K562 (cell line): Measurements from ENCODE around the gene PATJ. TPM values are rescaled to one million over a fixed set of nuclear protein-coding genes. Genes with fewer than 3 reads are reported as not detected.
A peak's percentile ranks its signal among the peaks of the same experiment; 100 is the strongest.

Source experiments
- ATAC-seq: fragments of 200-7000 bp; cut with Tn5 transposase; 3 replicates; pipeline ENCODE4 v1.9.1; 2020; ENCODE audit warnings: moderate library complexity
- BruUV-seq: library from RNA; stranded (reverse); fragments of 400-500 nt; replicated peaks from 2 replicates; lab custom pipeline; 2021; lab: Mats Ljungman, UMichigan
- CTCF ChIA-PET: fragments of 300-600 bp; formaldehyde crosslinking; extraction: SDS; loops from one replicate; lab custom pipeline; 2021; ENCODE audit warnings: low intra/inter-chr PET ratio; lab: Yijun Ruan, JAX
- POLR2A ChIA-PET: fragments of 300-600, 350-650 bp; sonication (Branson Sonifier 250); formaldehyde crosslinking; extraction: SDS; loops from one replicate; lab custom pipeline; 2021; ENCODE audit warnings: antibody characterized with exemption, inconsistent platforms; lab: Yijun Ruan, JAX
- DNase-seq, 4 experiments: peaks; one replicate each; pipeline versions ENCODE4 v3.0.0 to v3.0.0-alpha.2; 2011 to 2018; ENCODE audit warnings: low spot score in 3 of 4, mixed read lengths in 3 of 4; ENCODE audit errors: extremely low read depth in 1 of 4
- FAIRE-seq: peaks from 2 replicates; lab custom pipeline; 2011; peaks lifted over from hg19 to GRCh38; lab: Jason Lieb, UNC
- H2AFZ ChIP-seq: 2 replicates; pipeline ENCODE4 v1.6.0; 2011; ENCODE audit warnings: low read depth, low read length, control low read depth, inconsistent platforms
- H3K27ac ChIP-seq: fragments of 200-600 bp; 3 replicates; pipeline ENCODE4 v1.8.0; 2011; ENCODE audit warnings: low read depth, mild to moderate bottlenecking, control low read depth, inconsistent platforms, low read length, moderate library complexity, mixed read lengths; ENCODE audit errors: extremely low read depth
- H3K27me3 ChIP-seq, 2 experiments: fragments of 300-600 bp in 1 of 2; 2 replicates in 1 of 2; 3 replicates in 1 of 2; pipeline versions ENCODE4 v1.6.0 to v1.8.0; 2011; ENCODE audit warnings: inconsistent platforms in 2 of 2, low read length in 2 of 2, mild to moderate bottlenecking in 1 of 2, mixed read lengths in 1 of 2, moderate library complexity in 1 of 2; ENCODE audit not compliant: control insufficient read depth in 2 of 2, insufficient read depth in 2 of 2
- H3K36me3 ChIP-seq: fragments of 300-600 bp; 3 replicates; pipeline ENCODE4 v1.8.0; 2011; ENCODE audit warnings: mild to moderate bottlenecking, low read length, inconsistent platforms; ENCODE audit not compliant: control insufficient read depth, insufficient read depth
- H3K4me1 ChIP-seq, 2 experiments: fragments of 200-600 bp in 1 of 2; replicated peaks in 1 of 2; 2 replicates in 1 of 2; 3 replicates in 1 of 2; pipeline versions ENCODE4 v1.5.1 to v1.8.0; 2011; ENCODE audit warnings: inconsistent platforms in 2 of 2, low read length in 2 of 2, mild to moderate bottlenecking in 1 of 2, mixed read lengths in 1 of 2, moderate library complexity in 1 of 2; ENCODE audit not compliant: control insufficient read depth in 2 of 2, insufficient read depth in 2 of 2
- H3K4me2 ChIP-seq: 2 replicates; pipeline ENCODE4 v1.6.1; 2011; ENCODE audit warnings: low read length, control low read depth, inconsistent platforms, mixed read lengths; ENCODE audit not compliant: insufficient read depth
- H3K4me3 ChIP-seq: fragments of 200-600 bp; sonication (generic), shearing (Covaris generic); 2 replicates; pipeline ENCODE4 v1.5.1; 2016; ENCODE audit warnings: control low read depth, inconsistent platforms
- H3K79me2 ChIP-seq: fragments of 200-600 bp; 3 replicates; pipeline ENCODE4 v1.8.0; 2011; ENCODE audit warnings: low read length, inconsistent platforms; ENCODE audit not compliant: control insufficient read depth, insufficient read depth
- H3K9ac ChIP-seq, 2 experiments: 2 replicates each; pipeline versions ENCODE4 v1.6.0 to v1.6.1; 2011; ENCODE audit warnings: low read depth in 2 of 2, low read length in 2 of 2, control low read depth in 1 of 2, inconsistent platforms in 1 of 2, mild to moderate bottlenecking in 1 of 2, mixed read lengths in 1 of 2; ENCODE audit not compliant: insufficient read depth in 1 of 2
- H3K9me1 ChIP-seq: one replicate; pipeline ENCODE4 v1.6.0; 2011; ENCODE audit warnings: inconsistent platforms, mild to moderate bottlenecking, low read length, moderate library complexity; ENCODE audit not compliant: control insufficient read depth, insufficient read depth
- H3K9me3 ChIP-seq: replicated peaks from 2 replicates; pipeline ENCODE4 v1.5.1; 2011; ENCODE audit warnings: low read depth, low read length, inconsistent platforms; ENCODE audit not compliant: control insufficient read depth, insufficient read depth
- H4K20me1 ChIP-seq: replicated peaks from 2 replicates; pipeline ENCODE4 v1.6.1; 2011; ENCODE audit warnings: low read length, inconsistent platforms, mixed read lengths; ENCODE audit not compliant: control insufficient read depth, insufficient read depth
- AFF4 ChIP-seq: sonication (generic); formaldehyde crosslinking; IDR thresholded peaks from 2 replicates; pipeline ENCODE4 v1.8.0; 2023; ENCODE audit warnings: mild to moderate bottlenecking, missing genetic modification reagents
- C11orf30 ChIP-seq: fragments of 450-650 bp; IDR thresholded peaks from 2 replicates; pipeline ENCODE4 v1.6.1; 2016; ENCODE audit warnings: low read depth, mild to moderate bottlenecking
- DPF2 ChIP-seq: fragments of 450-650 bp; IDR thresholded peaks from 2 replicates; pipeline ENCODE4 v1.6.1; 2016
- GATAD2B ChIP-seq: fragments of 450-650 bp; IDR thresholded peaks from 2 replicates; pipeline ENCODE4 v1.6.1; 2017; ENCODE audit warnings: mild to moderate bottlenecking, borderline replicate concordance
- HDAC1 ChIP-seq, 2 experiments: fragments of 450-650 bp; IDR thresholded peaks; 2 replicates each; pipeline ENCODE4 v1.6.1; 2016 to 2017; ENCODE audit warnings: inconsistent platforms in 1 of 2, mild to moderate bottlenecking in 1 of 2, moderate library complexity in 1 of 2
- HLTF ChIP-seq: fragments of 450-650 bp; IDR thresholded peaks from 2 replicates; pipeline ENCODE4 v1.6.1; 2016
- KDM5B ChIP-seq: fragments of 200-600 bp; sonication (generic); IDR thresholded peaks from 2 replicates; pipeline ENCODE4 v1.6.1; 2012; ENCODE audit warnings: low read depth, mild to moderate bottlenecking, moderate library complexity, low read length, control low read depth, inconsistent platforms; ENCODE audit not compliant: insufficient replicate concordance
- MAFF ChIP-seq: IDR thresholded peaks from 2 replicates; pipeline ENCODE4 v1.6.1; 2012; ENCODE audit warnings: low read length, improper control_type of control experiment
- MAFG ChIP-seq: fragments of 450-650 bp; conservative IDR thresholded peaks from 2 replicates; pipeline ENCODE4 v1.6.1; 2016; ENCODE audit warnings: missing genetic modification characterization, missing compliant biosample characterization
- MAFK ChIP-seq: IDR thresholded peaks from 2 replicates; pipeline ENCODE4 v1.6.1; 2011; ENCODE audit warnings: low read length, improper control_type of control experiment
- NFE2 ChIP-seq: IDR thresholded peaks from 2 replicates; pipeline ENCODE4 v1.6.1; 2014; ENCODE audit warnings: antibody characterized with exemption, low read depth
- NRF1 ChIP-seq, 2 experiments: fragments of 450-650 bp; IDR thresholded peaks in 1 of 2; conservative IDR thresholded peaks in 1 of 2; 2 replicates each; pipeline ENCODE4 v1.6.1; 2014; ENCODE audit warnings: mild to moderate bottlenecking in 2 of 2
- NUFIP1 ChIP-seq: fragments of 450-650 bp; IDR thresholded peaks from 2 replicates; pipeline ENCODE4 v1.6.1; 2018; ENCODE audit not compliant: partially characterized antibody
- POU5F1 ChIP-seq: fragments of 150-350 bp; IDR thresholded peaks from 2 replicates; pipeline ENCODE4 v1.6.1; 2014; ENCODE audit warnings: borderline replicate concordance, low read length, low read depth, mild to moderate bottlenecking; ENCODE audit not compliant: partially characterized antibody
- RBM15 ChIP-seq: fragments of 200-400 bp; formaldehyde crosslinking; IDR thresholded peaks from 2 replicates; pipeline ENCODE4 v1.6.1; 2018; ENCODE audit warnings: mild to moderate bottlenecking, low read length, moderate library complexity; ENCODE audit not compliant: insufficient read depth
- RFX1 ChIP-seq: fragments of 450-650 bp; IDR thresholded peaks from 2 replicates; pipeline ENCODE4 v1.6.1; 2016; ENCODE audit warnings: mild to moderate bottlenecking, moderate library complexity
- STAT5A ChIP-seq: IDR thresholded peaks from 2 replicates; pipeline ENCODE4 v1.6.1; 2012; ENCODE audit warnings: low read length, inconsistent platforms, borderline replicate concordance
- TARDBP ChIP-seq: fragments of 450-650 bp; IDR thresholded peaks from 2 replicates; pipeline ENCODE4 v1.6.1; 2016
- ZC3H8 ChIP-seq: fragments of 450-650 bp; IDR thresholded peaks from 2 replicates; pipeline ENCODE4 v1.6.1; 2017
- ZNF143 ChIP-seq: sonication (generic); formaldehyde crosslinking; IDR thresholded peaks from 2 replicates; pipeline ENCODE4 v1.9.0; 2022; ENCODE audit warnings: mild to moderate bottlenecking, missing genetic modification reagents
- ZNF174 ChIP-seq: fragments of 250-450 bp; sonication (Bioruptor Pico); IDR thresholded peaks from 2 replicates; pipeline ENCODE4 v1.4.0; 2020; ENCODE audit warnings: mild to moderate bottlenecking
- ZNF316 ChIP-seq: fragments of 450-650 bp; IDR thresholded peaks from 2 replicates; pipeline ENCODE4 v1.6.1; 2016
- ZNF449 ChIP-seq: fragments of 250-450 bp; sonication (Bioruptor Pico); IDR thresholded peaks from 2 replicates; pipeline ENCODE4 v1.8.0; 2022; ENCODE audit warnings: moderate library complexity, mild to moderate bottlenecking, inconsistent platforms
- WGBS: fragments of 100-300 bp; shearing (Covaris generic); methylation state at CpG from one replicate; pipeline ENCODE4 v1.1.6; 2016; ENCODE audit warnings: low coverage, mixed read lengths; ENCODE audit not compliant: insufficient coverage; ENCODE audit errors: missing lambda C conversion rate; 5-methylcytosine and 5-hydroxymethylcytosine counted together
- in situ Hi-C: fragments of 300-500 bp; cut with MboI; formaldehyde crosslinking; loops from 4 replicates; pipeline ENCODE4 v1.15.0; 2018; ENCODE audit warnings: inconsistent platforms, mixed read lengths
- intact Hi-C: fragments of 100-400 bp; cut with micrococcal nuclease; formaldehyde crosslinking; loops from 2 replicates; pipeline ENCODE4 v1.14.2; 2022
- polyA plus RNA-seq, 8 experiments: library from polyadenylated mRNA; depleted of rRNA in 4 of 8; stranded (reverse) in 5 of 8; unstranded in 3 of 8; fragments of >200 nt; fragmentation: Nextera tagmentation in 2 of 8; fragmentation: Illumina TruSeq in 1 of 8; extraction: Ambion mirVana in 2 of 8; extraction: Trizol in 1 of 8; gene quantifications; 2 replicates each; pipeline versions ENCODE4 v1.2.1 to v1.2.3, GENCODE V29; 2011 to 2014; ENCODE audit warnings: inconsistent platforms in 1 of 8, missing spikeins in 1 of 8
- total RNA-seq, 7 experiments: library from RNA; depleted of rRNA in 6 of 7; stranded (reverse); fragments of >200 nt in 6 of 7; fragmentation: Illumina TruSeq in 2 of 7; extraction: Trizol in 2 of 7; gene quantifications; 2 replicates each; pipeline versions ENCODE4 v1.2.1 to v1.2.3, GENCODE V29; 2011 to 2021; ENCODE audit warnings: low replicate concordance in 1 of 7

Gene PATJ
- total and polyA plus RNA-seq, 9 of the 15 experiments (the other 6 are each of a cell fraction or from before 2014, with no cell fraction given): 0.22 TPM; not detected in 8

GRCh38 chr1:61980561-61980960 is 238.3 kb downstream of the PATJ start:
- intact Hi-C loops: no loop called here
- no peak overlapping the region for H3K4me2 ChIP-seq
- H3K4me3 ChIP-seq: no peak overlapping the region
- H3K36me3 ChIP-seq: no peaks in the 10 kb centered on the region
- DNase-seq (peak in 1 of 4 experiments; percentile 15), FAIRE-seq (no peak), ATAC-seq (peak; percentile 66)
- H3K79me2 ChIP-seq: no peaks in the 10 kb centered on the region
- no peaks in the 10 kb centered on the region for H4K20me1 ChIP-seq
- no peak overlapping the region for H3K9ac ChIP-seq
- no peak overlapping the region for H3K27ac ChIP-seq
- BruUV-seq: no TSS peak
- peak; percentile 35; the same call in 1 of the 2 replicates for TF ChIP-seq NFE2
- no peak for TF ChIP-seq TARDBP
- TF ChIP-seq NRF1 (conservative IDR thresholded peaks at IDR 0.05 in 1 of 2, IDR thresholded peaks at IDR 0.05 in 1 of 2): peak in 1 of 2 experiments; percentile 27; a peak in 1 of 4 replicates
- no peak for TF ChIP-seq RBM15
- TF ChIP-seq GATAD2B: no peak
- peak; percentile 90 for TF ChIP-seq MAFG (tag)
- no peak for TF ChIP-seq AFF4
- TF ChIP-seq NUFIP1: no peak
- TF ChIP-seq KDM5B: no peak
- no peak for TF ChIP-seq ZNF143 (CRISPR knock-in tag)
- peak; percentile 93 for TF ChIP-seq C11orf30
- TF ChIP-seq DPF2: no peak
- TF ChIP-seq STAT5A: no peak
- TF ChIP-seq ZC3H8: no peak
- peak; percentile 96 for TF ChIP-seq ZNF316
- no peak for TF ChIP-seq ZNF174 (CRISPR knock-in tag)
- TF ChIP-seq POU5F1: no peak
- TF ChIP-seq HLTF: no peak
- peak; percentile 88 for TF ChIP-seq MAFF
- peak; percentile 74 for TF ChIP-seq RFX1
- no peak for TF ChIP-seq ZNF449 (CRISPR knock-in tag)
- peak; percentile 84 for TF ChIP-seq MAFK
- TF ChIP-seq HDAC1 (IDR thresholded peaks at IDR 0.05): no peak
- TF ChIP-seq, all 486 proteins: peak for 8
- H3K4me1 ChIP-seq: no peaks in the 10 kb centered on the region
- in situ Hi-C loops: no loop called here
- no peaks in the 10 kb centered on the region for H3K9me3 ChIP-seq
- no peak overlapping the region for H2AFZ ChIP-seq
- 8% methylated on average over 4 of the region's 4 CpGs for WGBS
- no peaks in the 10 kb centered on the region for H3K9me1 ChIP-seq
- POLR2A ChIA-PET: no interaction called here
- CTCF ChIA-PET: no interaction called here
- H3K27me3 ChIP-seq: peaks cover 0 to 4% of the 10 kb centered on the region in 2 experiments; a peak in 1 of 5 replicates
